NCI-H748 (cell line): ENCODE data around the gene PRSS23.
"Not testable (repeated sequence)": the region's sequence is repeated elsewhere in the genome, so short reads cannot be mapped to it uniquely, and the experiment has no call there.

Experiments used
- DNase-seq: peaks from one replicate; lab custom pipeline; 2025; ENCODE audit not compliant: unreplicated experiment; lab: John Stamatoyannopoulos, UW

The PRSS23 gene, protein sequence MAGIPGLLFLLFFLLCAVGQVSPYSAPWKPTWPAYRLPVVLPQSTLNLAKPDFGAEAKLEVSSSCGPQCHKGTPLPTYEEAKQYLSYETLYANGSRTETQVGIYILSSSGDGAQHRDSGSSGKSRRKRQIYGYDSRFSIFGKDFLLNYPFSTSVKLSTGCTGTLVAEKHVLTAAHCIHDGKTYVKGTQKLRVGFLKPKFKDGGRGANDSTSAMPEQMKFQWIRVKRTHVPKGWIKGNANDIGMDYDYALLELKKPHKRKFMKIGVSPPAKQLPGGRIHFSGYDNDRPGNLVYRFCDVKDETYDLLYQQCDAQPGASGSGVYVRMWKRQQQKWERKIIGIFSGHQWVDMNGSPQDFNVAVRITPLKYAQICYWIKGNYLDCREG

GRCh38 chr11:86800076-86800959, at the start of gene PRSS23:
PRSS23 (plus strand) TSS chr11:86800542; CDS start chr11:86807644, 7,102 bp downstream.
- peak; percentile 62 for DNase-seq

GRCh38 chr11:86753459-86753858, 46.9 kb upstream of the PRSS23 start:
- no peak for DNase-seq

- no peak for DNase-seq
Observed at GRCh38 chr11:86755146-86755545, 45.2 kb upstream of the PRSS23 start.

DNA sequence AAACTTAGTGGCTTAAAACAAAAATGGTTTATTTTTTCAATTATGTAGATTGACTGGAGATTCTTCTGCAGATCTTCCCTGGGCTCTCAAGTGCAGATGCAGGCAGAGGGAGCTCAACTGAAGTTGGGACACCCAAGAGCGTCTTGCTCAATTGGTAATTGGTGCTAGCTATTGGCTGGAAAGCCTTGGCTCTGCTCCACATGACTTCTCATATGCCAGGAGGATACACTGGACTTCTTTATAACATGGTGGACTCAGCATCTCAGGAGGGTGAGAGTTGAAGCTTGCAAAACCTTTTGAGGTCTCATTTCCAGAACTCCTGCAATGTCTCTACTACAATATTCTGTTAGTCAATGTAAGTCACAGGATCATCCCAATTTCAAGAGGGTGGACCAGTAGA, 42.2 kb upstream of the PRSS23 start:
- DNase-seq, result no peak

DNA sequence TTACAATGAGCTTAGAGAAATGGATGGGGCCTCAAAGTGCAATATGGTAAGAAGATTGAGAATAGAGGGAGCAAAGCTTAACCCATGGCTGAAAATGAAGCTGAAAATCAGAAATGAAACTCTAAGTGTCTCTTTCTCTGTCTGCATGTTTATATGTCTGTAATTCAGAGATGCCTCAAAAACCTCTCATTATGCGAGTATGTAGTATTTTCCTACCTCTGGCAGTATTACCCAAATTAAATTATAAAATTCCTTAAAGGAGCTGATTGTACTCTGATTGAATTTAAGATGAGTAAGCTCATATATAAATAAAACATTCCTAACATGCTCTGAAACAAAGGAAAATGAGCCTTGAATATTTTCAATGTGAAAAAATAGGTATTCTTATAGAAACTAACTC, 39.8 kb upstream of the PRSS23 start:
- DNase-seq, result no peak

DNA sequence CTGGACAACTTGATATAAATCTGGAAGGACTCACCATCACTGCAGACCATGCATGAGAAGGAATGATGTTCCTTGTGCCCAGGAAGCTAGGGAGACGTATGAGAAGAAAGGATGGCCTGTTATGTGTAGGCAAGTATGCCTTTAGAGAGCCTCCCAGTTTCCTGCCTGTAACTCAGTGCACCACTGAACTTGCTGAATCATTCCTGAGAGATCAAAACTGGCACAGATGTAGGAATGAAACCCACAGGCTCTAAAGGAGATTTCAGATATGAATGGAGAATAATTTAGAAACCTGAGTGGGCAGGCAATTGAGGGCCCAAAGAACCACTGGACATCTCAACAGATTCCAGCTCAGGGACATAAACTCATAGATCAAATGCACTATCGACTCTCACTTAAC, 38.4 kb upstream of the PRSS23 start:
- no peak for DNase-seq

DNA sequence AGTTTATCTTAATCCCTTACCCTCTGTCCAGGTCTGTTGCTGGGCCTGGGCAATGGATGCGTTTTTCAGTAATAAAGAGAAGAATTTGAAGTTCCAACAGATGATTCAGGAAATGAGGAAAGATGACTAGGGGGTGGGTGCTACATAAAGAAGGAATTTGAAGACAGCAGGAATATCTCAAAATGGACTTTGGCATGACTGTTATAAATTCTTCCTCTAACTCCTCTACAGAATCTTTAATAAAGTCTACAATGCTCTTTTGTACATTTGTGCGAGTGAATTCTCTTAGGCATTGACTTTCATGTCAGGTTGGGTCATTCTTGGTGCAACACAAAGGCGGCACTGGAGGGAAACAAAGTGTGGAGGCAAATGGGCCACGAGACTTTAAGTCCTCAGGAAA, 35.1 kb upstream of the PRSS23 start:
- DNase-seq, result no peak

- DNase-seq, result no peak
Observed at GRCh38 chr11:86765878-86766277, 34.5 kb upstream of the PRSS23 start.

GRCh38 chr11:86769219-86769618, 31.1 kb upstream of the PRSS23 start:
- no peak for DNase-seq

DNA sequence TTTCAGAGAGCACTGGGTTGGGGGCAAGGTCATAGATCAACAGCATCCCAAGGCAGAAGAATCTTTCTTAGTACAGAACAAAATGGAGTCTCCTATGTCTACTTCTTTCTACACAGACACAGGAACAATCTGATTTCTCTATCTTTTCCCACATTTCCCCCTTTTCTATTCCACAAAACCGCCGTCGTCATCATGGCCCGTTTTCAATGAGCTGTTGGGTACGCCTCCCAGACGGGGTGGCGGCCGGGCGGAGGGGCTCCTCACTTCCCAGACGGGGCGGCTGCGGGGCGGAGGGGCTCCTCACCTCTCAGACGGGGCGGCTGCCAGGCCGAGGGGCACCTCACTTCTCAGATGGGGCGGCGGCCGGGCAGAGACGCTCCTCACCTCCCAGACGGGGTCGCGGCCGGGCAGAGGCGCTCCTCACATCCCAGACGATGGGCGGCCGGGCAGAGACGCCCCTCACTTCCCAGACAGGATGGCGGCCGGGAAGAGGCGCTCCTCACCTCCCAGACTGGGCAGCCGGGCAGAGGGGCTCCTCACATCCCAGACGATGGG, 29.8 kb upstream of the PRSS23 start:
- DNase-seq, result not testable (repeated sequence)

DNA sequence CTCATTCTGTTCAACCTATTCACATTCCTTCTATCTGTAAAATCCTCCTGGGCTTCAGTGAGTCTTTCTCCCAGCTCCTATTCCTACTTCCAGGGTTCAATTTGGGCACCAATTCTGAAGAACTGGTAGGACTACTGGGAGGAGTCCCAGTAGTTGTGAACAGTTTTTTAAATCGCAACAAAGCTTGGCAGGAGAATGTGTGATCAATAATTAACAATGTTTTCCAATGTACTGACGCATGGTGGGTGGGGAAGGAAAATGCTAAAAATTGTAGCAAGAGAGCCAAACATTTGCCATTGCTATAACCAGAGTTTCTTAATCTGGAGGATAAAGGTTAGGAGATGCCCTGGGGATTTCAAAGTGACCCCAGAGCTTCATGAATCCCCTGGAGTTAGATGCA, 27.3 kb upstream of the PRSS23 start:
- DNase-seq, result no peak

GRCh38 chr11:86773513-86774252, 26.7 kb upstream of the PRSS23 start:
- no peak for DNase-seq

DNA sequence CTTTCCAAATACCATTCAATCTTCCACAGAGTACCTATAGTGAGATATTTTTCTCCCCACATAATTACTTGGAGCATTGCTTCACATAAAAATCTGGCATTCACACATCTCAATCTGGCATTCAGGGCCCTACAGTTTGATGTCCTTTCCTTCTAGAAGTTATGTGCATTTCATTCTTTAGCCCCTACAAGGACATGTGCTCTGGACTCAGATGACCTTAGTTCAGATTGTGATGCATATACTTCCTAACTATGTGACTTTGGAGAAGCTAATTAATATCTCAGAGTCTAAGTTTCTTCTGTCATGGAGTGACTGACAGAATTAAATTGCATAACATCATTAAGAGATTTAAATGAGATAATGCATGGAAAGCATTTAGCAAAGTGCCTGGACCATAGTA, 25.9 kb upstream of the PRSS23 start:
- DNase-seq, result no peak

GRCh38 chr11:86775361-86775760, 25.0 kb upstream of the PRSS23 start:
- DNase-seq, result no peak

DNA sequence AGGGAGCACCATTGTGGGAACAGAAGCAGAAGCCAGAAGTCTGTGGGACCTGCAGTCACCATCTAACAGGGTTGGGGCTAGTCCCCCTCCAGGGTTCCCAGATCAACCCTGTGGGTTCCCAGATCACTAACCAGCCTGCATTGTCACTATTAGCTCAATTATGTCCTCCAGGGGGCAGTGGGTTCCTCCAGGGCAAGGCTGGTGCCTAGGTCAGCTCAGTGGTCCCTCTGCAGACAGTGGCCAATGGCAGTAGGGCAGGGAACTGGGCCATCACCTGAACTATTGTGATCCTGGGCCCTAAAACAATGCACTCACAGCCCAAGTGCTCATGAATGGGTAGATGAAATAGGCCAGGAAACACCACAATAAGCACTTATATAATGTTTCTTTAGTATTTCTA, 18.8 kb upstream of the PRSS23 start:
- DNase-seq, result no peak

DNA sequence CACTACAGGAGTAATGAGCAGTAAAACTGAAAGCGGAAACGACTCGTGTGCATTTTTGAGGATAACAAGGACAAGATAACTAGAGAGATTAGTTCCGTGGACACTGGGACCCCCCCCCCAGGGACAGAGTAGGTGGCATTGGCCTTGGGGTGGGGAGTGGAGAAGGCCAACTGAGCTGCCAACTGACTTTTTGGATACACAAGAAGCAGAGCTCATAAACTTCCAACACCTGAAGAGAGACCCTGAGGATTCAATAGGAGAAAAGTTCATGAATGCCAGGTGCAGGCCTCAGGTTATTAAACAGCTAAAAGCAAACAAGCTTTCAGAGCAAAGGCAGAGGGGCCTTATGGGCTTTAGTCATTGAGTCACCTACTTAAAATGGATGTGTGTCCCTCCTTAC, 17.6 kb upstream of the PRSS23 start:
- DNase-seq, result no peak

GRCh38 chr11:86783661-86784060, 16.7 kb upstream of the PRSS23 start:
- no peak for DNase-seq

- no peak for DNase-seq
Observed at GRCh38 chr11:86784241-86784681, 16.1 kb upstream of the PRSS23 start.

GRCh38 chr11:86785576-86785975, 14.8 kb upstream of the PRSS23 start:
- no peak for DNase-seq

DNA sequence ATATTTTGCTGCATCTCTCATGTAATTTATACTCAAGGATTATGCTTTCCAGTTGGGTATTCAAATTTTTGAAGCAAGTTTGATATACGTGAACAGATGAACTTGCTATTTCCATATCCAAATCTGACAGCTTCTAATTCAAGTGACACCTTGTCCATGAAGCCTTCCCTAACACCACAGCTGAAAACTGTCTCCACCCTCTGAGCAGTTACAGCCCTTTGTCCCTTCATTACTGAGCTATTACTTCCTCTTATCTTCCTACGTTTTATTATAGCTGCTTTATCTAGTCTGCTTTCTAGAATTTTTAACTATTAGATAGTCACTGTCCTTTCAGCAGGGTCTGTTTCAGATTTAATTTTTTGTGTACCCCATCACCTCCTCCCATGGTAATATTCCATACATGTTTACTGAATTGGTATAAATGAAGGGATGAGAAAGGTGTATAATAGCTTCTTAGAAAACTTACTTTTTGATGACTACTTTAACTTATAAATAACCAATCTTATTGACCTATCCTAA, 13.3 kb upstream of the PRSS23 start:
- DNase-seq, result no peak

GRCh38 chr11:86787656-86788055, 12.7 kb upstream of the PRSS23 start:
- DNase-seq, result no peak
